Measurements from ENCODE around the gene DDX52.
"Not testable (repeated sequence)": the region's sequence is repeated elsewhere in the genome, so short reads cannot be mapped to it uniquely, and the experiment has no call there.

DDX52 gene

DNA sequence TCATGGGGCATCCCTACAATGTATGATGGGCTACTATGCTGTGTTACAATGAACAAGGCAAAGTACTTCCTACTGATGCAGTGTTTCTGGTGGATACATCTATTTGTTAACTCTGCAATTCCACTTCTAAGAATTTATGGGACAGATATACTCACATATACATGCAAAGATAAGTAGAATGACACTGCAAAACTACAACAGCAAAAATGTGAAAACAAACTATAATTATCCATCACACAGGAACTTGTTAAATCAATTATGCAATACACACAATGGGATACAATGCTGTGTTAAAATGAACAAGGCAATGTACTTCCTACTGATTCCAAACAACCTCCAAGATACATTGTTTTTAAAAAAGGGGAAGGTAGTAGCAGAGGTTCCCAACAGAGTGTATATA lies 3.2 kb downstream of the DDX52 start:
- Histone ChIP-seq H3K4me1 (peaks cover 0 to 43% (median 15%) of the 10 kb centered on the region in 4 donors), H3K27me3 (no peaks in the 10 kb centered on the region), H3K36me3 (peaks cover 4 to 38% (median 36%) of the 10 kb centered on the region in 3 donors), H3K9me3 (no peaks in the 10 kb centered on the region), H3K27ac (no peak overlapping the region), H3K4me3 (no peak overlapping the region)
- intact Hi-C loops (cut with DNase I; ENCODE audit: low total_unique reads), result no loop called here
- TF ChIP-seq, protein P1, sequence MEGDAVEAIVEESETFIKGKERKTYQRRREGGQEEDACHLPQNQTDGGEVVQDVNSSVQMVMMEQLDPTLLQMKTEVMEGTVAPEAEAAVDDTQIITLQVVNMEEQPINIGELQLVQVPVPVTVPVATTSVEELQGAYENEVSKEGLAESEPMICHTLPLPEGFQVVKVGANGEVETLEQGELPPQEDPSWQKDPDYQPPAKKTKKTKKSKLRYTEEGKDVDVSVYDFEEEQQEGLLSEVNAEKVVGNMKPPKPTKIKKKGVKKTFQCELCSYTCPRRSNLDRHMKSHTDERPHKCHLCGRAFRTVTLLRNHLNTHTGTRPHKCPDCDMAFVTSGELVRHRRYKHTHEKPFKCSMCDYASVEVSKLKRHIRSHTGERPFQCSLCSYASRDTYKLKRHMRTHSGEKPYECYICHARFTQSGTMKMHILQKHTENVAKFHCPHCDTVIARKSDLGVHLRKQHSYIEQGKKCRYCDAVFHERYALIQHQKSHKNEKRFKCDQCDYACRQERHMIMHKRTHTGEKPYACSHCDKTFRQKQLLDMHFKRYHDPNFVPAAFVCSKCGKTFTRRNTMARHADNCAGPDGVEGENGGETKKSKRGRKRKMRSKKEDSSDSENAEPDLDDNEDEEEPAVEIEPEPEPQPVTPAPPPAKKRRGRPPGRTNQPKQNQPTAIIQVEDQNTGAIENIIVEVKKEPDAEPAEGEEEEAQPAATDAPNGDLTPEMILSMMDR (IDR thresholded peaks at IDR 0.05), result no peak
- DNase-seq, result no peak

DNA sequence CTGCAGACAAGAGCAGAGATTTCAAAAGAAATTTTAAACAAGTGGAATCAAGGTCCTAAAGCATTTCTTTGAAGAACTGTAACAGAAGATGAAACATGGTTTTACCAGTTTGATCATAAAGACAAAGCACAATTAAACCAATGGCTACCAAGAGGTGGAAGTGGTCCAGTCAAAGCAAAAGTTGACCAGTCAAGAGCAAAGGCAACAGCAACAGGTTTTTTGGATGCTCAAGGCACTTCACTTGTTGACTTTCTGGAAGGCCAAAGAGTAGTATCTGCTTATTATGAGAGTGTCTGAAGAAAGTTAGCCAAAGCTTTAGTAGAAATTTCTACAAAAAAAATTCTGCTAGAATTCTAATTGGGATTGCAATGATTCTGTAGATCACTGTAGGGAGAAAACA lies 5.3 kb downstream of the DDX52 start:
- intact Hi-C loops (cut with DNase I; ENCODE audit: low total_unique reads), result no loop called here
- H3K36me3 ChIP-seq, result peaks cover 9 to 42% (median 38%) of the 10 kb centered on the region in 3 donors
- peaks cover 0 to 38% (median 12%) of the 10 kb centered on the region in 4 donors for H3K4me1 ChIP-seq
- no peak overlapping the region for H3K27ac ChIP-seq
- DNase-seq, result no peak
- no peaks in the 10 kb centered on the region for H3K27me3 ChIP-seq
- TF ChIP-seq, protein P1 (IDR thresholded peaks at IDR 0.05), result no peak
- H3K4me3 ChIP-seq, result no peak overlapping the region
- no peaks in the 10 kb centered on the region for H3K9me3 ChIP-seq

DNA sequence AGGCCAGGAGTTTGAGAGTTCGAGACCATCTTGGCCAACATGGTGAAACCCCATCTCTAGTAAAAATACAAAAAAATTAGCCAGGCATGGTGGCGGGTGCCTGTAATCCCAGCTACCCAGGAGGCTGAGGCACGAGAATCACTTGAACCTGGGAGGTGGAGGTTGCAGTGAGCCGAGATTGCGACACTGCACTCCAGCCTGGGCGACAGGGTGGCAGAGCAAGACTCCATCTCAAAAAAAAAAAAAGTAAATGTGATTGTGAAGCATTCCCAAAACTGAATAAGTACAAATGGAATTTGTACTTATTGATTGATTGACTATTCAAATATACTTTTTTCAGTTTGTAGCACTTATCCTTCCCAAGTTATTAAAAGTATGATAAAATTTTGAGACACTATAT lies 26.8 kb downstream of the DDX52 start:
- H3K4me1 ChIP-seq; intact Hi-C loops (cut with DNase I; ENCODE audit: low total_unique reads); DNase-seq; H3K4me3 ChIP-seq; H3K27ac ChIP-seq; H3K27me3 ChIP-seq; H3K9me3 ChIP-seq: not testable (repeated sequence)
- H3K36me3 ChIP-seq, result peaks cover 53 to 90% (median 66%) of the 10 kb centered on the region in 3 donors

DNA sequence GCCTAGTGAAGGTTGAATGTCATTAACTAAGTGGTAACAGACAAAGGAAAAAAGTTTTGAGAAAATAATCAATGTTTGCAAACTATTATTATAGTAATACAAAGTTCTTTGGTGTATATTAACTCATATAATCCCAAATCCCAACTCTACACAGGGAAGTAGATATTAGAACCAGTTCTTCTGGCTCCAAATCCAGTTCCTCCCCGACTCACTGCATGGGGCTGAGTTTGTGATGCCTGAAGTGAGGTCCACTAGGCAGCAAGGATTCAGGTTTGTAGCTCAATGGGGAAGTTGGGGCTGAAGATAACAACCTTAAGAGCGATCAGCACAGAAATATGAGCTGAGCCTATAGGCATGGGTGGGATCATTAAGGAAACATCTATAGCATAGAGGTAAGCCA lies 28.4 kb downstream of the DDX52 start:
- Histone ChIP-seq H3K27me3 (no peaks in the 10 kb centered on the region), H3K4me3 (no peak overlapping the region), H3K36me3 (peaks cover 41 to 74% (median 51%) of the 10 kb centered on the region in 3 donors), H3K27ac (no peak overlapping the region), H3K4me1 (peaks cover 0 to 4% (median 0%) of the 10 kb centered on the region in 4 donors), H3K9me3 (no peaks in the 10 kb centered on the region)
- intact Hi-C loops (cut with DNase I; ENCODE audit: low total_unique reads), result no loop called here
- TF ChIP-seq, protein P1 (IDR thresholded peaks at IDR 0.05), result no peak
- DNase-seq, result no peak

- Histone ChIP-seq H3K4me1 (peaks cover 0 to 7% (median 0%) of the 10 kb centered on the region in 4 donors), H3K36me3 (peaks cover 37 to 70% (median 47%) of the 10 kb centered on the region in 3 donors), H3K27ac (no peak overlapping the region), H3K27me3 (no peaks in the 10 kb centered on the region), H3K9me3 (no peaks in the 10 kb centered on the region), H3K4me3 (no peak overlapping the region)
- intact Hi-C loops (cut with DNase I; ENCODE audit: low total_unique reads), result no loop called here
- no peak for DNase-seq
- TF ChIP-seq, protein P1 (IDR thresholded peaks at IDR 0.05), result no peak
Measured at GRCh38 chr17:37614391-37614790, 28.9 kb downstream of the DDX52 start.

GRCh38 chr17:37610971-37611370 lies 32.3 kb downstream of the DDX52 start:
- H3K4me3 ChIP-seq, result no peak overlapping the region
- intact Hi-C loops (cut with DNase I; ENCODE audit: low total_unique reads), result no loop called here
- H3K4me1 ChIP-seq, result peaks cover 0 to 31% (median 5%) of the 10 kb centered on the region in 4 donors
- H3K27ac ChIP-seq, result no peak overlapping the region
- H3K9me3 ChIP-seq, result no peaks in the 10 kb centered on the region
- peaks cover 16 to 38% (median 17%) of the 10 kb centered on the region in 3 donors for H3K36me3 ChIP-seq
- no peaks in the 10 kb centered on the region for H3K27me3 ChIP-seq
- TF ChIP-seq, protein P1 (IDR thresholded peaks at IDR 0.05), result no peak
- DNase-seq, result no peak

- Histone ChIP-seq H3K36me3 (peaks cover 9 to 31% (median 17%) of the 10 kb centered on the region in 3 donors), H3K4me3 (peak overlapping the region; percentile 84 to 98), H3K4me1 (peaks cover 0 to 39% (median 8%) of the 10 kb centered on the region in 4 donors), H3K27ac (peak overlapping the region; percentile 92 to 94)
- intact Hi-C loops (cut with DNase I; ENCODE audit: low total_unique reads); DNase-seq; H3K27me3 ChIP-seq; H3K9me3 ChIP-seq: not testable (repeated sequence)
Measured at GRCh38 chr17:37610041-37610420, 33.2 kb downstream of the DDX52 start.
